Central memory CD4-positive, alpha-beta T cell (primary cell): ENCODE results near the gene ANGPTL2.

Experiments used
- DNase-seq: peaks from one replicate; pipeline ENCODE4 v3.0.0; 2022

ANGPTL2 gene

GRCh38 chr9:127074561-127075548 lies 47.6 kb downstream of the ANGPTL2 start:
- no peak for DNase-seq

- DNase-seq = no peak
Measured at GRCh38 chr9:127067603-127068220, 54.7 kb downstream of the ANGPTL2 start.

- no peak for DNase-seq
Measured at GRCh38 chr9:127066851-127067136, 55.6 kb downstream of the ANGPTL2 start.

GRCh38 chr9:127066060-127066850 lies 56.2 kb downstream of the ANGPTL2 start:
- DNase-seq = no peak

GRCh38 chr9:127065592-127065991 lies 56.8 kb downstream of the ANGPTL2 start:
- no peak for DNase-seq

- no peak for DNase-seq
Measured at GRCh38 chr9:127064335-127064734, 58.1 kb downstream of the ANGPTL2 start.

GRCh38 chr9:127061411-127061810 lies 61.0 kb downstream of the ANGPTL2 start:
- no peak for DNase-seq

GRCh38 chr9:127059765-127060361 lies 62.6 kb downstream of the ANGPTL2 start:
- DNase-seq = no peak

- no peak for DNase-seq
Measured at GRCh38 chr9:127059030-127059429, 63.4 kb downstream of the ANGPTL2 start.

- no peak for DNase-seq
Measured at GRCh38 chr9:127058645-127059021, 63.8 kb downstream of the ANGPTL2 start.

- DNase-seq = no peak
Measured at GRCh38 chr9:127058011-127058644, 64.3 kb downstream of the ANGPTL2 start.

- no peak for DNase-seq
Measured at GRCh38 chr9:127056446-127056845, 66.0 kb downstream of the ANGPTL2 start.

- no peak for DNase-seq
Measured at GRCh38 chr9:127055745-127056402, 66.6 kb downstream of the ANGPTL2 start.

- no peak for DNase-seq
Measured at GRCh38 chr9:127053960-127054359, 68.5 kb downstream of the ANGPTL2 start.

GRCh38 chr9:127053057-127053821 lies 69.2 kb downstream of the ANGPTL2 start:
- DNase-seq = no peak

- no peak for DNase-seq
Measured at GRCh38 chr9:127051881-127052595, 70.4 kb downstream of the ANGPTL2 start.

GRCh38 chr9:127050591-127051001 lies 71.8 kb downstream of the ANGPTL2 start:
- no peak for DNase-seq

- DNase-seq = no peak
Measured at GRCh38 chr9:127050152-127050551, 72.3 kb downstream of the ANGPTL2 start.

- DNase-seq = no peak
Measured at GRCh38 chr9:127049581-127049980, 72.9 kb downstream of the ANGPTL2 start.

- peak; percentile 29 for DNase-seq
Measured at GRCh38 chr9:127049044-127049443, 73.4 kb downstream of the ANGPTL2 start.
